ENCODE results near the gene SORT1.

DNA sequence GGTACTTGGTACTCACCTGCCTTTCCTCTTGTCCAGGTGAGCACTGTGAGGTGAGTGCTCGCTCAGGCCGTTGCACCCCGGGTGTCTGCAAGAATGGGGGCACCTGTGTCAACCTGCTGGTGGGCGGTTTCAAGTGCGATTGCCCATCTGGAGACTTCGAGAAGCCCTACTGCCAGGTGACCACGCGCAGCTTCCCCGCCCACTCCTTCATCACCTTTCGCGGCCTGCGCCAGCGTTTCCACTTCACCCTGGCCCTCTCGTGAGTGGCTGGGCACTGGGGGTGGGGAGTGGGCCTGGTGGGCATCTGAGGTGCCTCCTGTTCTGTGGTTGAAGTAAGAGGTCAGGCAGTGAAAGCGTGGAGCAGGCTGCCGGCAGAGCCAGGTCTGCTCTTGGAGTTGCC is 136.7 kb downstream of the SORT1 start:
- TF ChIP-seq CTCF (IDR thresholded peaks at IDR 0.05) (no peak), POLR2A (IDR thresholded peaks at IDR 0.05) (no peak)
